Large intestine (tissue), 3 donors: Measurements from ENCODE around the gene TTN. TPM values are rescaled to one million over a fixed set of nuclear protein-coding genes. Genes with fewer than 3 reads are reported as not detected.
"Not testable (repeated sequence)": the region's sequence is repeated elsewhere in the genome, so short reads cannot be mapped to it uniquely, and the experiment has no call there.

Source experiments
- DNase-seq, 2 donors: peaks; one replicate each; pipeline versions ENCODE4 v3.0.0 to v3.0.0-alpha.2; 2013
- H3K27ac ChIP-seq: one replicate; pipeline ENCODE4 v1.5.1; 2013; ENCODE audit warnings: low read length
- H3K27me3 ChIP-seq: 2 replicates; pipeline ENCODE4 v1.6.1; 2013; ENCODE audit warnings: low read length; ENCODE audit not compliant: control insufficient read depth, insufficient read depth
- H3K36me3 ChIP-seq: 2 replicates; pipeline ENCODE4 v1.6.1; 2013; ENCODE audit warnings: low read length; ENCODE audit not compliant: control insufficient read depth, insufficient read depth
- H3K4me1 ChIP-seq: one replicate; pipeline ENCODE4 v1.6.1; 2013; ENCODE audit warnings: low read length; ENCODE audit not compliant: control insufficient read depth, insufficient read depth
- H3K4me3 ChIP-seq: one replicate; pipeline ENCODE4 v1.5.1; 2013; ENCODE audit warnings: low read length
- H3K9me3 ChIP-seq: one replicate; pipeline ENCODE4 v1.6.1; 2013; ENCODE audit warnings: mild to moderate bottlenecking, low read depth, low read length, moderate library complexity; ENCODE audit not compliant: control insufficient read depth
- WGBS: methylation state at CpG from one replicate; pipeline ENCODE4 v1.1.5; 2013; ENCODE audit warnings: low lambda C conversion rate; ENCODE audit not compliant: insufficient coverage; 5-methylcytosine and 5-hydroxymethylcytosine counted together
- polyA plus RNA-seq: library from polyadenylated mRNA; unstranded; fragments of 120-200 nt; gene quantifications from one replicate; pipeline ENCODE4 v1.2.1, GENCODE V29; 2013

The TTN gene
- polyA plus RNA-seq, 1 donor = 0.90 TPM

DNA sequence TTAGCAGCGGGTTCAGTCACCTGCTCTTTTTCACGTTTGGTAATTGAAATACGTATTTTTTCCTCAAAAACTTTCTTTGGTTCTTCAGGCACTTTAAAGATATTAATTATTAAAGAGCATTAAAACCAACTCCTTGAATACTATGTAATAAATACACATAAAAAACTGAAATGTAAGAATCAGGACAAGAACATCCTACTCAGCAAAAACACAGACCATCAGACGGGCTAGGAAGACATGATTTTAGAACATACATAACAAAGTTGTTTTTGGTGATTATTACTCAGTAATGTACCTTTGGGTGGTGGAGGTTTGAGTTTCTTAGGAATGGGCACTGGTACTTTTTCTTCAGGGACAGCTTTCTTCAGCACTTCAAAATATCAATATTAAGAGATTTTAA is 126.1 kb downstream of the TTN start:
- WGBS = 95% methylated on average over 3 of the region's 4 CpGs
- H3K9me3 ChIP-seq = no peaks in the 10 kb centered on the region
- H3K36me3 ChIP-seq = no peaks in the 10 kb centered on the region

DNA sequence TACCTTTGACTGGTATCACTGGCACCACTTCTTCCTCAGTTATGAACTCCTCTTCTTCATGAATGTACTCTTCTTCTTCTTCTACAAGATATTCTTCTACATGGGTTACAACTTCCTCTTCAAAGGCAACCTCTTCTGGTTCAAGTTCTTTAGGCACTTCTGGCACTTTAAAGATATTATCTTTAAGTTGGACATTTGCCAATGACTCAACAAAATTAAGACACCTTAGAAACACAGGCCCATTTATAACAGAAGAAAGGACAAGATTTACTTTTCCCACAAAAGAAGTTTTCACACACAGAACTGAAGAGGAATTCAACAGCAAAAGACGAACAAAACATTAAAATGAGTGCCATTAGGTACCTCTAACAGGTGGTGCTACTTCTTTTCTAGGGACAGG is 127.3 kb downstream of the TTN start:
- Histone ChIP-seq H3K4me1 (no peaks in the 10 kb centered on the region), H3K4me3 (no peak overlapping the region), H3K9me3 (no peaks in the 10 kb centered on the region), H3K27ac (no peak overlapping the region), H3K27me3 (no peaks in the 10 kb centered on the region), H3K36me3 (no peaks in the 10 kb centered on the region)
- DNase-seq = no peak
- WGBS = 86% methylated on average over 1 of the region's 1 CpG

More for the DNA sequence above, 126.1 kb downstream of the TTN start:
- Histone ChIP-seq H3K4me1 (no peaks in the 10 kb centered on the region), H3K27ac (no peak overlapping the region), H3K27me3 (no peaks in the 10 kb centered on the region), H3K4me3 (no peak overlapping the region)
- DNase-seq = no peak

DNA sequence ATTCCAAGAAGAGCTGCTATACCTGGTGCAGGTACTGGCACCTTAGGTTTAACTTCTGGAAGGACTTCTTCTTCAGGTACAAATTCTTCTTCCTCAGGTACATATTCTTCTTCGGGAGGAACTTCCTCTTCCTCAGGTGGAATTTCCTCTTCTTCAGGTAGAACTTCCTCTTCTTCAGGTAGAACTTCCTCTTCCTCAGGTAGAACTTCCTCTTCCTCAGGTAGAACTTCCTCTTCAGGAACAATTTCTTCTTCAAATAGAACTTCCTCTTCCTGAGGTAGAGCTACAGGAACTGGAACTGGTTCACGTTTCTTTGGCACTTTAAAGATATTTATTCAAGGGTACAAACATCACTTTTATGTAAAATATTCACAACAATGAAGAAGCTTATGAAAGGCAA is 129.6 kb downstream of the TTN start:
- no peaks in the 10 kb centered on the region for H3K27me3 ChIP-seq
- no peak overlapping the region for H3K27ac ChIP-seq
- H3K4me3 ChIP-seq = no peak overlapping the region
- no peaks in the 10 kb centered on the region for H3K36me3 ChIP-seq
- no CpG with 5 or more reads among the region's 2 CpGs for WGBS
- no peaks in the 10 kb centered on the region for H3K9me3 ChIP-seq
- DNase-seq = no peak
- no peaks in the 10 kb centered on the region for H3K4me1 ChIP-seq

DNA sequence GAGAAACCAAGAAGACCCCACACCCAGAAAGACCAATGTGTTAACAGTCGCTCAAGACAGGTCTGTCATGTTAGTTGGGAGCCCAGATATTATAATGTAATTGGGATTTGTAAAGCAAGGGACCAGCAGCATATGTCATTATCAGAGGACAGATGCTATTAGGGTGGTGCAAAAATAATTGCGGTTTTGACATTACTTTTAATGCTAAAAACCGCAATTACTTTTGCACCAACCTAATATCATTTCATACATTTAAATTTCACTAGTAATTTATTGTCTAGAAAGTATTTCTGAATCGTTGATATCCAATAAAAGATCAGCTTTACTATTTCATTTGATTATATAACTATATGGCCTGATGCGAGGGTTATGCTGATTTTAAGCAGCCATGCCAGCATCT is 131.2 kb downstream of the TTN start:
- no peak for DNase-seq
- Histone ChIP-seq H3K4me1 (no peaks in the 10 kb centered on the region), H3K9me3 (no peaks in the 10 kb centered on the region), H3K36me3 (no peaks in the 10 kb centered on the region), H3K27me3 (no peaks in the 10 kb centered on the region), H3K4me3 (no peak overlapping the region), H3K27ac (no peak overlapping the region)
- 97% methylated on average over 3 of the region's 5 CpGs for WGBS

DNA sequence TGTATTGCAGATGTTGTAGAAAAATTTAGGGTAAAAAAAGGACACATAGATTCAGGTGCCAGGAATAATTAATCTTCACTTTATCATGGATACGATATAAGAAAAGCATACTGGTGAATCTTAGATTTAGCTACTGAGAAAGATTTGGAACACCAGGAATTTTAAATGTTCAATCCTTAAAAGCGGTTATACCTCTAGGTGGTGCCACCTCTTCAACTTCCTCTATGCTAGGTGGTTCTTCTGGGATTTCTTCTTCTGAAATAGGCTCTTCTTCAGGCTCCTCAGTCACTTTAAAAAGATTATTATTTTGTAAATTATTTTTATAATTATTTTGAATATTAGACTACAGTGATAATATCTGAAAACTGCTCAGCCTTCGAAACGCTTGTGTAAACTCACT is 133.1 kb downstream of the TTN start:
- H3K4me3 ChIP-seq = no peak overlapping the region
- no CpG with 5 or more reads among the region's 4 CpGs for WGBS
- no peaks in the 10 kb centered on the region for H3K9me3 ChIP-seq
- H3K27ac ChIP-seq = no peak overlapping the region
- DNase-seq = no peak
- no peaks in the 10 kb centered on the region for H3K27me3 ChIP-seq
- H3K36me3 ChIP-seq = no peaks in the 10 kb centered on the region
- no peaks in the 10 kb centered on the region for H3K4me1 ChIP-seq

DNA sequence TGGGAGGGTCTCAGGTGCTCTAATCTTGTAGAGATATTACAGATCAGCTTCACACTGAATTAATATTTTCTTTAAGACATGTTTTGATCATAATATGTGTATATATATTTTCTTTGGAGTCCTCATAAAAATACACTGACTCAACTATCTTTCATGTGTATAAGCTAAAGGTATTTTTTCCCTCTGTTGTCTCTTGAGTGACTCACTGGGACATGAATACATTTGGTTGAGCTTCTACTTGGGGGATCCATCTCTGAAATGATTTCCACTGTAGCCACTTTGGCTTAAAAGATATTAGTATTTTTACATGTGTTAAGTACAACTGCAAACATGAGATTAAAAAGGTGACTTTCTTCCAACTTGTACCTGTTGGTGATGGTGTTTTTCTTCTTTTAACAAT is 140.8 kb downstream of the TTN start:
- Histone ChIP-seq H3K27ac (no peak overlapping the region), H3K4me1 (no peaks in the 10 kb centered on the region), H3K27me3 (no peaks in the 10 kb centered on the region), H3K4me3 (no peak overlapping the region), H3K36me3 (no peaks in the 10 kb centered on the region), H3K9me3 (no peaks in the 10 kb centered on the region)
- no peak for DNase-seq

DNA sequence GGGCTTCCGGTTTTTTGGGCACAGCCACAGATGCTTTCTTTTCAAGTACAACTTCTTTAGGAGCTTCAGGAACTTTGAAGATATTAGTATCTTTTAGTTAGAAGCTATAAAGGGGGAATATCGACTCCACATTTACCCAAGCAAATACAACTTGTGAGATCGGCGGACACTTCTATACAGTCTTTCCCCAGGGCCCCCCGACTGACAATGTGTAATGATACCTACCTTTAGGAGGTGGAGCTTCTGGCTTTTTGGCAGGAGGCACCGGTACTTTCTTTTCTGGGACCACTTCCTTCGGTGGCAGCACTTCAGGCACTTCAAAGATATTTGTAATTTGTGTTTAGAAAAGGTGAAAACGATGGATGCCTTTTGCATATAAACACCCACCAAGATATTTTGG is 148.7 kb downstream of the TTN start:
- no CpG with 5 or more reads among the region's 8 CpGs for WGBS
- DNase-seq, H3K36me3 ChIP-seq, H3K27ac ChIP-seq, H3K9me3 ChIP-seq, H3K27me3 ChIP-seq, H3K4me3 ChIP-seq, H3K4me1 ChIP-seq: not testable (repeated sequence)

DNA sequence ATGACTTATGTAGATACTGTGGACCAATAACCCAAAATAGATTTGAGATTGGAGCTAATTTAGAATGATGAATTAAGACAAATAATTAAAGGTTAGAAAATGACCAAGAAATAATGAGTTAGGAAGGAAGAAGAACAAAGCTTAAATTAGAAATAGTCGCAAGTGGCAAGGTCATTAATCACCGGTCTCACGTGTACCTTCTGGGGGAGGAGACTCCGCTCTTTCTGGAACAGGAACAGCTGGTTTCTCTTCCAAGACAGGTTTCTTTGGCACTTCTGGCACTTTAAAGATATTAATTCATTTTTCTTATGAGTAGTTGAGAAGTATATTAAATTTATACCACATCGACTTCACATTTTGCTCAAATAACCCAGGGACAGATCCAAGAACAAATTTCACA is 156.7 kb downstream of the TTN start:
- Histone ChIP-seq H3K4me3 (no peak overlapping the region), H3K9me3 (no peaks in the 10 kb centered on the region), H3K27me3 (no peaks in the 10 kb centered on the region), H3K36me3 (peaks cover 5% of the 10 kb centered on the region), H3K4me1 (no peaks in the 10 kb centered on the region), H3K27ac (no peak overlapping the region)
- no peak for DNase-seq
- 92% methylated on average over 2 of the region's 5 CpGs for WGBS

DNA sequence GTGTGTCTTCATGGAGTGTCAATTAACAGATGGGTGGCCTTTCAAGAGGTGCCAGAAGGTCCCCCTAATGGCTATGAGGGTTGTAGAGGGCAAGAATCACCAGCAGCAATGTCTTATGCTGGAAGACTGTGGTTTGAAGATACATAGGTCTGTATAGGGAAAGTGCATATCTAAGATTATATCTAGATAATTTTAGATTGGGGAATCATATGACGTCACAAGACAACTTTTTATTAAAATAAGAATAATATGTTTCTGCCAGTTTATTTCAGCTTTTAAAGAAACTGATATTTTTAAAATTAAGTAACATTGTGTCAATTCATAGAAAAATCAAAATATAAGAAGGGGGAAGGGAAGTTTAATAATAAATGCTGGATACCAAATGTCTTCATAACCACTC is 162.3 kb downstream of the TTN start:
- Histone ChIP-seq H3K36me3 (peaks cover 4% of the 10 kb centered on the region), H3K4me3 (no peak overlapping the region), H3K27me3 (no peaks in the 10 kb centered on the region), H3K4me1 (no peaks in the 10 kb centered on the region), H3K27ac (no peak overlapping the region), H3K9me3 (no peaks in the 10 kb centered on the region)
- DNase-seq = no peak
- WGBS = 100% methylated on average over 1 of the region's 1 CpG

DNA sequence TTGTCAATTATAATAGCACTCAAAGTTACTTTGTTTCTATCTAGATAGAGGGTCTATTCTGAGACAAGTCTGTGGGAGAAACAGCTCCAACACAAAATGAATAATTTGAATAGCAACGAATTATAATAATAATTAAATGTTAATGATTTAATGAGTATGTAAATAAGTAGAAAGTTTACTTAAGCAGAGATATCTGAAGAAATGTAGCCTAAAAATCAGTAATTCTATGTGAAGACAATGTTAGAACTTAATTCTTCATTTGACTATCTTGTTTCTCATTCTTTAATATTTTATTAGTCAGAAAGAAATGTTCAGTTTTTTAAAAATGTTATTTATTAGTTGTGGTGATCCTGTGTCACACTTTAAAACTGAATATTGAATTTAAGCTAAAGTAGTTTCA is 165.7 kb downstream of the TTN start:
- no peak for DNase-seq
- no peaks in the 10 kb centered on the region for H3K9me3 ChIP-seq
- no peak overlapping the region for H3K27ac ChIP-seq
- H3K27me3 ChIP-seq = no peaks in the 10 kb centered on the region
- 20% methylated on average over 1 of the region's 1 CpG for WGBS
- no peak overlapping the region for H3K4me3 ChIP-seq
- H3K4me1 ChIP-seq = no peaks in the 10 kb centered on the region
- H3K36me3 ChIP-seq = peaks cover 4% of the 10 kb centered on the region

DNA sequence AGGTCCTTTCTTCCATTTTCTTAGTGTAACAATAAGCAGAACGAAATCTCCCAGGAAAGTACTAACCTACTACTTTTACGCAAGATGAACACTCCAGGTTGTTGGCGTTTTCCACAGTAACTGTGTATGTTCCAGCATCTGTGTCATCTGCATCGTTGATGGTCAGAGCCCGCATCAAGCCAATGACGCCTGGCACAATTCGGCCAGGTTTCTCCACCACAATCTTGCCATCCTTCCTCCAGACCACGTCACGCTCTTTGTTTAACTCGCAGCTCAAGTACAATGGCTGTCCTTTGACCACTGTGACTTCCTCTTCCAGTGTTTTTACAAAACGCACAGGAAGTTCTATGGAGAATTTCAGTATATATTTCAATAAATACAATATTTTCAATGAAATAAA is 171.3 kb downstream of the TTN start:
- Histone ChIP-seq H3K4me3 (no peak overlapping the region), H3K27ac (no peak overlapping the region), H3K27me3 (no peaks in the 10 kb centered on the region), H3K4me1 (no peaks in the 10 kb centered on the region), H3K9me3 (no peaks in the 10 kb centered on the region), H3K36me3 (peaks cover 5% of the 10 kb centered on the region)
- DNase-seq = no peak
- WGBS = 100% methylated on average over 2 of the region's 11 CpGs
